ENCODE results near the gene SCT. TPM values are rescaled to one million over a fixed set of nuclear protein-coding genes. Genes with fewer than 3 reads are reported as not detected.
A peak's percentile ranks its signal among the peaks of the same experiment; 100 is the strongest.

Gene SCT
- total RNA-seq, 1 donor from 2014 or later = not detected

- peaks cover 9% of the 10 kb centered on the region for H3K36me3 ChIP-seq
- peaks cover 32% of the 10 kb centered on the region for H3K27me3 ChIP-seq (ENCODE audit: low read depth)
- no peaks in the 10 kb centered on the region for H3K9me3 ChIP-seq
- H3K4me3 ChIP-seq = peak overlapping the region; percentile 22
- no peak for DNase-seq
- H3K4me1 ChIP-seq = peaks cover 16% of the 10 kb centered on the region
- ATAC-seq = no peak
- TF ChIP-seq CTCF (IDR thresholded peaks at IDR 0.05) = no peak
- intact Hi-C loops (cut with DNase I) = no loop called here
- no peak overlapping the region for H3K27ac ChIP-seq
Measured at GRCh38 chr11:637333-637592, 10.3 kb upstream of the SCT start.

- Histone ChIP-seq H3K36me3 (peaks cover 4% of the 10 kb centered on the region), H3K27me3 (ENCODE audit: low read depth) (peaks cover 32% of the 10 kb centered on the region), H3K27ac (no peak within 1 kb of the TSS), H3K4me1 (peaks cover 16% of the 10 kb centered on the region), H3K4me3 (peak within 1 kb of the TSS; percentile 22), H3K9me3 (no peaks in the 10 kb centered on the region)
- TF ChIP-seq CTCF (IDR thresholded peaks at IDR 0.05) = no peak
- ATAC-seq (peak; percentile 66 to 68), DNase-seq (no peak)
- intact Hi-C loops (cut with DNase I) = no loop called here
Measured at GRCh38 chr11:636511-637332, 9.7 kb upstream of the SCT start, which contains the start of gene DRD4. Gene DRD4, plus strand, starts transcription at chr11:637269. Its CDS starts 36 bp downstream, at chr11:637305.

DNA sequence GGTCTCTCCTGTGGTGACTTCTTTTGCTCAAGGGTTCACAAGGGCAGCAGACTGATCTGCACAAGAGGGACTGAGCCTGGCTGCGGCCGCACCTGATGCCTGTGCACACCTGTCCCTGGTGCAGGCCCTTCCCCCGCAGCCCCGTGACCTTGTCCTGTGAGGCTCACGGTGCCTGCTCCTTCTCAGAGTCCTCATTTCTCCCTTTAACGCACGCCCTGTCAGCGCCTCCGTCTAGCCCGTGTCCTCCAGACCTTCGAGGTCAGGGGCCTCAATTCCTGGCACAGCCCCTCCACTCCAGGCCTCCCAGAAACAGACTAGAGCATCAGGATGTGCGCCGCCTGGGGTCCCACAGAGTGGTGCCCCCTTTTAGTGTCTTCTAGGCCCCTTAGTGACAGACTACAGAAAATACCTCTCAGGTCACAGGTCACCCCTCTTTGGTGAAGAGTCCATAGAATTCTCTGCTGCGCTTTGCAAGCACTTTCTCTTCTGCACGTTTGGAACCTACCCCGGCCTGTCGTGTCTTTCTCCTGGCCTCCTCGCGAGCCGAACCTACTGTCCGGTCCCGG lies 9.0 kb upstream of the SCT start:
- DNase-seq = no peak
- H3K4me3 ChIP-seq = no peak overlapping the region
- H3K4me1 ChIP-seq = peaks cover 16% of the 10 kb centered on the region
- H3K27ac ChIP-seq = no peak overlapping the region
- ATAC-seq = no peak
- intact Hi-C loops (cut with DNase I) = no loop called here
- H3K36me3 ChIP-seq = peaks cover under 1% of the 10 kb centered on the region
- no peak for TF ChIP-seq CTCF (IDR thresholded peaks at IDR 0.05)
- H3K9me3 ChIP-seq = no peaks in the 10 kb centered on the region
- H3K27me3 ChIP-seq (ENCODE audit: low read depth) = peaks cover 32% of the 10 kb centered on the region

GRCh38 chr11:630871-631270 lies 3.9 kb upstream of the SCT start:
- H3K4me1 ChIP-seq = no peaks in the 10 kb centered on the region
- no peaks in the 10 kb centered on the region for H3K9me3 ChIP-seq
- no peak for TF ChIP-seq CTCF (IDR thresholded peaks at IDR 0.05)
- H3K4me3 ChIP-seq = no peak overlapping the region
- ATAC-seq = no peak
- no peak overlapping the region for H3K27ac ChIP-seq
- intact Hi-C loops (cut with DNase I) = no loop called here
- DNase-seq = no peak
- H3K36me3 ChIP-seq = no peaks in the 10 kb centered on the region
- H3K27me3 ChIP-seq (ENCODE audit: low read depth) = peaks cover 9% of the 10 kb centered on the region

- H3K4me3 ChIP-seq = no peak overlapping the region
- ATAC-seq (no peak), DNase-seq (no peak)
- H3K4me1 ChIP-seq = no peaks in the 10 kb centered on the region
- intact Hi-C loops (cut with DNase I) = no loop called here
- no peaks in the 10 kb centered on the region for H3K36me3 ChIP-seq
- no peak for TF ChIP-seq CTCF (IDR thresholded peaks at IDR 0.05)
- no peaks in the 10 kb centered on the region for H3K9me3 ChIP-seq
- no peak overlapping the region for H3K27ac ChIP-seq
- peaks cover 22% of the 10 kb centered on the region for H3K27me3 ChIP-seq (ENCODE audit: low read depth)
Measured at GRCh38 chr11:629237-629583, 2.2 kb upstream of the SCT start.

Measured in lower lobe of right lung (tissue), 2 donors.